ENCODE results near the gene NFU1. TPM values are rescaled to one million over a fixed set of nuclear protein-coding genes. Genes with fewer than 3 reads are reported as not detected.
A peak's percentile ranks its signal among the peaks of the same experiment; 100 is the strongest.

NFU1 gene
- total and polyA plus RNA-seq, 2 experiments from 2014 or later = 38.5 to 74.3 TPM

- WGBS, 2 experiments (ENCODE audit: low coverage in 1 of 2, low lambda C conversion rate in 2 of 2, missing lambda C conversion rate in 2 of 2) = 96% methylated on average over 4 to 6 of the region's 6 CpGs
- no peak for TF ChIP-seq EZH2phosphoT487 (IDR thresholded peaks at IDR 0.05; ENCODE audit: insufficient read depth, low read depth)
- TF ChIP-seq EZH2 (IDR thresholded peaks at IDR 0.05; ENCODE audit: insufficient read depth, poor library complexity, severe bottlenecking) = no peak
- Histone ChIP-seq H3K79me2 (ENCODE audit: insufficient read depth) (peaks cover 33% of the 10 kb centered on the region), H2AFZ (no peak overlapping the region), H3F3A (ENCODE audit: insufficient read depth) (peaks cover 5% of the 10 kb centered on the region; the same call in 1 of the 2 replicates), H3K27ac (0 out of 2 replicates have a peak overlapping the region, but pooled peaks have one; percentile 96), H3K4me3 (no peak overlapping the region), H3K9me3 (ENCODE audit: low read depth) (no peaks in the 10 kb centered on the region), H3K4me2 (ENCODE audit: unreplicated experiment) (no peak overlapping the region), H3K27me3 (replicated peaks; ENCODE audit: insufficient read depth) (no peaks in the 10 kb centered on the region), H3K36me3 (ENCODE audit: low read depth) (no peaks in the 10 kb centered on the region), H3K4me1 (ENCODE audit: insufficient read depth) (peaks cover 12% of the 10 kb centered on the region), H3K9me2 (ENCODE audit: insufficient read depth) (no peaks in the 10 kb centered on the region), H3K9ac (no peak overlapping the region), H4K20me1 (ENCODE audit: insufficient read depth) (no peaks in the 10 kb centered on the region)
- DNase-seq = no peak
- in situ Hi-C loops (cut with MboI) = no loop called here
Measured at GRCh38 chr2:69438580-69438979, 1.3 kb upstream of the NFU1 start.

GRCh38 chr2:69437751-69438154, 518 bp upstream of the NFU1 start:
- peaks cover 5% of the 10 kb centered on the region; the same call in 1 of the 2 replicates for H3F3A ChIP-seq (ENCODE audit: insufficient read depth)
- H3K36me3 ChIP-seq (ENCODE audit: low read depth) = no peaks in the 10 kb centered on the region
- peak overlapping the region; percentile 88 for H3K9ac ChIP-seq
- no peaks in the 10 kb centered on the region for H3K9me2 ChIP-seq (ENCODE audit: insufficient read depth)
- H3K27ac ChIP-seq = peak overlapping the region; percentile 96
- no peak for TF ChIP-seq EZH2phosphoT487 (IDR thresholded peaks at IDR 0.05; ENCODE audit: insufficient read depth, low read depth)
- no peak for TF ChIP-seq EZH2 (IDR thresholded peaks at IDR 0.05; ENCODE audit: insufficient read depth, poor library complexity, severe bottlenecking)
- peak overlapping the region; percentile 96 for H2AFZ ChIP-seq
- no peaks in the 10 kb centered on the region for H4K20me1 ChIP-seq (ENCODE audit: insufficient read depth)
- H3K27me3 ChIP-seq (replicated peaks; ENCODE audit: insufficient read depth) = no peaks in the 10 kb centered on the region
- H3K4me2 ChIP-seq (ENCODE audit: unreplicated experiment) = peak overlapping the region; percentile 86
- no peaks in the 10 kb centered on the region for H3K9me3 ChIP-seq (ENCODE audit: low read depth)
- H3K4me3 ChIP-seq = peak overlapping the region; percentile 86
- peaks cover 41% of the 10 kb centered on the region for H3K79me2 ChIP-seq (ENCODE audit: insufficient read depth)
- peaks cover 12% of the 10 kb centered on the region for H3K4me1 ChIP-seq (ENCODE audit: insufficient read depth)
- in situ Hi-C loops (cut with MboI) = no loop called here
- WGBS, 2 experiments (ENCODE audit: low coverage in 1 of 2, low lambda C conversion rate in 2 of 2, missing lambda C conversion rate in 2 of 2) = 55 to 61% methylated on average over 7 of the region's 7 CpGs
- DNase-seq = peak; percentile 62

- Histone ChIP-seq H4K20me1 (ENCODE audit: insufficient read depth) (0 out of 2 replicates have a peak, but pooled peaks cover 5% of the 10 kb centered on the region), H3K27ac (peak overlapping the region; percentile 96), H3K4me2 (ENCODE audit: unreplicated experiment) (peak overlapping the region; percentile 94), H3K4me1 (ENCODE audit: insufficient read depth) (peaks cover 12% of the 10 kb centered on the region), H3K9me2 (ENCODE audit: insufficient read depth) (no peaks in the 10 kb centered on the region), H3K9me3 (ENCODE audit: low read depth) (no peaks in the 10 kb centered on the region), H3K36me3 (ENCODE audit: low read depth) (peaks cover 5% of the 10 kb centered on the region; the same call in 1 of the 2 replicates), H3K79me2 (ENCODE audit: insufficient read depth) (peaks cover 50% of the 10 kb centered on the region), H3K9ac (peak overlapping the region; percentile 88), H3F3A (ENCODE audit: insufficient read depth) (peaks cover 5% of the 10 kb centered on the region; the same call in 1 of the 2 replicates), H2AFZ (peak overlapping the region; percentile 96), H3K4me3 (peak overlapping the region; percentile 86), H3K27me3 (replicated peaks; ENCODE audit: insufficient read depth) (no peaks in the 10 kb centered on the region)
- 13 to 16% methylated on average over 5 of the region's 5 CpGs for WGBS, 2 experiments (ENCODE audit: low coverage in 1 of 2, low lambda C conversion rate in 2 of 2, missing lambda C conversion rate in 2 of 2)
- in situ Hi-C loops (cut with MboI) = no loop called here
- DNase-seq = peak; percentile 18
- TF ChIP-seq EZH2phosphoT487 (IDR thresholded peaks at IDR 0.05; ENCODE audit: insufficient read depth, low read depth) (no peak), EZH2 (IDR thresholded peaks at IDR 0.05; ENCODE audit: insufficient read depth, poor library complexity, severe bottlenecking) (no peak)
Measured at GRCh38 chr2:69436596-69436937, 668 bp downstream of the NFU1 start.

GRCh38 chr2:69434753-69435152, 2.5 kb downstream of the NFU1 start:
- Histone ChIP-seq H3K9me2 (ENCODE audit: insufficient read depth) (no peaks in the 10 kb centered on the region), H3K36me3 (ENCODE audit: low read depth) (peaks cover 22% of the 10 kb centered on the region; the same call in 1 of the 2 replicates), H3K4me2 (ENCODE audit: unreplicated experiment) (no peak overlapping the region), H3F3A (ENCODE audit: insufficient read depth) (peaks cover 5% of the 10 kb centered on the region; the same call in 1 of the 2 replicates), H3K4me3 (no peak overlapping the region), H3K4me1 (ENCODE audit: insufficient read depth) (peaks cover 12% of the 10 kb centered on the region), H4K20me1 (ENCODE audit: insufficient read depth) (0 out of 2 replicates have a peak, but pooled peaks cover 5% of the 10 kb centered on the region), H3K79me2 (ENCODE audit: insufficient read depth) (peaks cover 52% of the 10 kb centered on the region), H3K9ac (no peak overlapping the region), H3K27ac (no peak overlapping the region), H2AFZ (0 out of 2 replicates have a peak overlapping the region, but pooled peaks have one; percentile 96), H3K27me3 (replicated peaks; ENCODE audit: insufficient read depth) (no peaks in the 10 kb centered on the region), H3K9me3 (ENCODE audit: low read depth) (no peaks in the 10 kb centered on the region)
- TF ChIP-seq EZH2phosphoT487 (IDR thresholded peaks at IDR 0.05; ENCODE audit: insufficient read depth, low read depth) (no peak), EZH2 (IDR thresholded peaks at IDR 0.05; ENCODE audit: insufficient read depth, poor library complexity, severe bottlenecking) (no peak)
- DNase-seq = no peak
- WGBS, 2 experiments (ENCODE audit: low coverage in 1 of 2, low lambda C conversion rate in 2 of 2, missing lambda C conversion rate in 2 of 2) = 79 to 82% methylated on average over 5 of the region's 5 CpGs
- in situ Hi-C loops (cut with MboI) = no loop called here

Data from GM23248 (cell line).